ENCODE data around the gene DEPDC5. TPM values are rescaled to one million over a fixed set of nuclear protein-coding genes. Genes with fewer than 3 reads are reported as not detected.
A peak's percentile ranks its signal among the peaks of the same experiment; 100 is the strongest.

DEPDC5 gene
- total RNA-seq, 1 donor from 2014 or later: 37.1 TPM

DNA sequence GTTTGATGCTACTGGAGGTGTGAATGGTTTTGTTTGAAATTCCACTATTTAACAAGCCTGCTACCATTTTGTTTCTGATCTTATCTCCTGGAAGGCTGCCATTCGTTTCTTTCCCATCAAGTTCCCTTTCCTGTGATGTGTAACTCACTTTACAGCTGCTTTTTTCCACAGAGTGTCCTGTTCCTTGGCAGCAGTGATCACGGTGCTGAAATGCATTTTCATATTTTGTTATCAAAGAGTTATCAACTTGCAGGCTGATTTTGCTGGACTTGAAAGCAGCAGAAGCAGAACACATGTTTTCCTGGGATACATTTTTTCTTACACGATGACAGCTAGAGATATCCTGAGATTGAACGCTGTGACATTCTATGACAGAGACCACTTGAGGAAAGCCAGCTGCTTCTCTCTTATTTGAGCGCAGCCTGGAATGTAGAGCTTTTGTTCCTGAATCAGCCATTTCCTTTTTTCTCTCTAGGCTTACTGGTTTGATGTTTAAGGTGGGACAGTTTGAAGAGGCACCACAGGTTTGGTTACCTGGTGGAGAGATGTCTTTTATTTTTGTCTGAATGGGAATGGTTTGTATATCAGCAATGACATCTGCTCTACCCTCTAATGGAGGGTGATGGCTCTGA is 38.6 kb upstream of the DEPDC5 start:
- H3K27me3 ChIP-seq: no peaks in the 10 kb centered on the region
- no peaks in the 10 kb centered on the region for H3K4me1 Mint-ChIP-seq

DNA sequence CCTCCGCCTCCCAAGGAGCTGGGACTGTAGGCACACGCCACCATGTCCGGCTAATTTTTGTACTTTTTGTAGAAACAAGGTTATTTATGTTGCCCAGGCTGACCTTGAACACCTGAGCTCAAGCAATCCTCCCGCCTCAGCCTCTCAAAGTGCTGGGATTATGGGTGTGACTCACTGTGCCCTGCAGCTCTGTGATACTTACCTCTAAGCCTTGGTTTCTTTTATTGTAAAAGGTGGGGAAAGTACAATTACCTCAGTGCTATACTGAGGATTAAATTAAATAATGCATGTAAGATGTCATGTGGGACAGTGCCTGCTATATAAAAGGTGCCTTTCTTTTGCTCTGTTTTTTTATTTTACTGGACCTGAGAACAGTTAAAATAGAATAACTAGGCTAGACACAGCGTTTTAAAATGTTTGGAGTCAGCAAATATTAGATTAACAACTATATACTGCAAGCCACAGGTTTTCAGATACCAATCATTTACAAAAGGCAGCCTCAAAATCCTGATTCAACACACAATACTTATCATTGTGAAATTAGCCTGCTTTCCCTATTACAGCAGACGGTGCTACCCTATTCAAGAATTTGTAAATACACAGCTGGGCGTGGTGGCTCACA is 33.9 kb upstream of the DEPDC5 start:
- Histone ChIP-seq H3K4me1 (no peaks in the 10 kb centered on the region), H3K4me3 (no peak overlapping the region), H3K27me3 (no peaks in the 10 kb centered on the region), H4K20me1 (ENCODE audit: low read depth) (peaks cover 68% of the 10 kb centered on the region), H3K27ac (no peak overlapping the region), H3K9me3 (ENCODE audit: low read depth) (no peaks in the 10 kb centered on the region), H3K36me3 (peaks cover 33% of the 10 kb centered on the region), H3K4me2 (no peak overlapping the region), H3F3A (ENCODE audit: low read depth) (no peaks in the 10 kb centered on the region), H3K9ac (no peak overlapping the region), H3K79me2 (ENCODE audit: low read depth) (peaks cover 77% of the 10 kb centered on the region), H2AFZ (replicated peaks) (no peak overlapping the region)
- no peak overlapping the region for H3K4me3 Mint-ChIP-seq
- TF ChIP-seq EZH2 (IDR thresholded peaks at IDR 0.05) (no peak), EZH2phosphoT487 (IDR thresholded peaks at IDR 0.05) (no peak)
- TF ChIP-seq, protein P1, sequence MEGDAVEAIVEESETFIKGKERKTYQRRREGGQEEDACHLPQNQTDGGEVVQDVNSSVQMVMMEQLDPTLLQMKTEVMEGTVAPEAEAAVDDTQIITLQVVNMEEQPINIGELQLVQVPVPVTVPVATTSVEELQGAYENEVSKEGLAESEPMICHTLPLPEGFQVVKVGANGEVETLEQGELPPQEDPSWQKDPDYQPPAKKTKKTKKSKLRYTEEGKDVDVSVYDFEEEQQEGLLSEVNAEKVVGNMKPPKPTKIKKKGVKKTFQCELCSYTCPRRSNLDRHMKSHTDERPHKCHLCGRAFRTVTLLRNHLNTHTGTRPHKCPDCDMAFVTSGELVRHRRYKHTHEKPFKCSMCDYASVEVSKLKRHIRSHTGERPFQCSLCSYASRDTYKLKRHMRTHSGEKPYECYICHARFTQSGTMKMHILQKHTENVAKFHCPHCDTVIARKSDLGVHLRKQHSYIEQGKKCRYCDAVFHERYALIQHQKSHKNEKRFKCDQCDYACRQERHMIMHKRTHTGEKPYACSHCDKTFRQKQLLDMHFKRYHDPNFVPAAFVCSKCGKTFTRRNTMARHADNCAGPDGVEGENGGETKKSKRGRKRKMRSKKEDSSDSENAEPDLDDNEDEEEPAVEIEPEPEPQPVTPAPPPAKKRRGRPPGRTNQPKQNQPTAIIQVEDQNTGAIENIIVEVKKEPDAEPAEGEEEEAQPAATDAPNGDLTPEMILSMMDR (IDR thresholded peaks at IDR 0.05): no peak
- peaks cover 2% of the 10 kb centered on the region for H3K9me3 Mint-ChIP-seq
- peak overlapping the region; percentile 25 for H3K27ac Mint-ChIP-seq
- no peak for DNase-seq (ENCODE audit: low spot score)
- no peaks in the 10 kb centered on the region for H3K27me3 Mint-ChIP-seq (ENCODE audit: insufficient read depth, low read depth)
- H3K36me3 Mint-ChIP-seq: peaks cover 42% of the 10 kb centered on the region
- H3K4me1 Mint-ChIP-seq: no peaks in the 10 kb centered on the region

More for the DNA sequence above, 38.6 kb upstream of the DEPDC5 start:
- Histone ChIP-seq H2AFZ (replicated peaks) (no peak overlapping the region), H3K4me3 (no peak overlapping the region), H3K4me1 (no peaks in the 10 kb centered on the region), H3K27ac (no peak overlapping the region), H4K20me1 (ENCODE audit: low read depth) (peaks cover 29% of the 10 kb centered on the region), H3K79me2 (ENCODE audit: low read depth) (peaks cover 67% of the 10 kb centered on the region), H3K9ac (no peak overlapping the region), H3K4me2 (no peak overlapping the region), H3F3A (ENCODE audit: low read depth) (no peaks in the 10 kb centered on the region), H3K9me3 (ENCODE audit: low read depth) (no peaks in the 10 kb centered on the region), H3K36me3 (peaks cover 28% of the 10 kb centered on the region)
- peaks cover 2% of the 10 kb centered on the region for H3K27me3 Mint-ChIP-seq (ENCODE audit: insufficient read depth, low read depth)
- no peaks in the 10 kb centered on the region for H3K9me3 Mint-ChIP-seq
- H3K4me3 Mint-ChIP-seq: no peak overlapping the region
- no peak overlapping the region for H3K27ac Mint-ChIP-seq
- peaks cover 44% of the 10 kb centered on the region for H3K36me3 Mint-ChIP-seq
- no peak for TF ChIP-seq EZH2phosphoT487 (IDR thresholded peaks at IDR 0.05)
- TF ChIP-seq, protein P1 (IDR thresholded peaks at IDR 0.05): no peak
- no peak for TF ChIP-seq EZH2 (IDR thresholded peaks at IDR 0.05)
- no peak for DNase-seq (ENCODE audit: low spot score)

DNA sequence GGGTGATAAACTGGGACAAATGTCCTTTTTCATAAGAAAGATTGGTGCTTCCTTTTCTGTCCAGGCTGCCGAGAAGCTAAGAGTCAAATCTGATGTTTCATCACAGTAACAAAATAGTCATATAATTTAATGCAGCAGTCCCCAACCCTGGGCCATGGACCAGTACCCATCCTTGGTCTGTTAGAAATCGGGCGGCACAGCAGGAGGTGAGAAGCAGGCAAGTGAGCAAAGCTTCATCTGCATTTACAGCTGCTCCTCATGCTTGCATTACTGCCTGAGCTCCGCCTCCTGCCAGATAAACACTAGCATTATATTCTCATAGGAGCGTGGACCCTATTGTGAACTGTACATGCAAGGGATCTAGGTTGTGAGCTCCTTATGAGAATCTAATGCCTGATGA is 30.1 kb upstream of the DEPDC5 start:
- H2AFZ ChIP-seq (replicated peaks): no peak overlapping the region
- no peaks in the 10 kb centered on the region for H3K4me1 ChIP-seq
- H3K9ac ChIP-seq: no peak overlapping the region
- H3K36me3 ChIP-seq: peaks cover 15% of the 10 kb centered on the region
- no peak overlapping the region for H3K27ac ChIP-seq
- Mint-ChIP-seq H3K27ac (no peak overlapping the region), H3K4me1 (peaks cover 2% of the 10 kb centered on the region), H3K36me3 (peaks cover 25% of the 10 kb centered on the region), H3K9me3 (peaks cover 2% of the 10 kb centered on the region), H3K4me3 (no peak overlapping the region), H3K27me3 (ENCODE audit: insufficient read depth, low read depth) (no peaks in the 10 kb centered on the region)
- peaks cover 83% of the 10 kb centered on the region for H4K20me1 ChIP-seq (ENCODE audit: low read depth)
- no peak overlapping the region for H3K4me3 ChIP-seq
- TF ChIP-seq EZH2 (IDR thresholded peaks at IDR 0.05): no peak
- TF ChIP-seq, protein P1 (IDR thresholded peaks at IDR 0.05): no peak
- no peak for TF ChIP-seq EZH2phosphoT487 (IDR thresholded peaks at IDR 0.05)
- DNase-seq (ENCODE audit: low spot score): no peak
- no peak overlapping the region for H3K4me2 ChIP-seq
- H3F3A ChIP-seq (ENCODE audit: low read depth): no peaks in the 10 kb centered on the region
- no peaks in the 10 kb centered on the region for H3K9me3 ChIP-seq (ENCODE audit: low read depth)
- H3K27me3 ChIP-seq: no peaks in the 10 kb centered on the region
- H3K79me2 ChIP-seq (ENCODE audit: low read depth): peaks cover 100% of the 10 kb centered on the region

All from neural progenitor cell (in vitro differentiated cells).